ENCODE results near the gene EFCAB5.

GRCh38 chr17:29906969-29907368 is 34.5 kb upstream of the EFCAB5 start:
- TF ChIP-seq CTCF (IDR thresholded peaks at IDR 0.05; ENCODE audit: borderline replicate concordance, extremely low read depth, low read length, poor library complexity, severe bottlenecking) (no peak), EZH2 (IDR thresholded peaks at IDR 0.05; ENCODE audit: borderline replicate concordance, low read depth, low read length, severe bottlenecking) (no peak)

All from DND-41 (cell line).